Tibial nerve (tissue), 4 donors: Measurements from ENCODE around the gene TRHDE. TPM values are rescaled to one million over a fixed set of nuclear protein-coding genes. Genes with fewer than 3 reads are reported as not detected.

Experiments
- DNase-seq, 2 donors: peaks; one replicate each; pipeline ENCODE4 v3.0.0-alpha.2; 2019; ENCODE audit warnings: low spot score in 2 of 2
- H3K27ac ChIP-seq, 4 donors: fragments of 200-600 bp; sonication (generic) in 3 of 4; one replicate each; pipeline ENCODE4 v1.5.1; 2017 to 2019; ENCODE audit warnings: mild to moderate bottlenecking in 1 of 4
- H3K27me3 ChIP-seq, 2 donors: fragments of 200-600 bp; sonication (generic) in 1 of 2; one replicate each; pipeline versions ENCODE4 v1.5.1 to v1.6.0; 2017 to 2019
- H3K36me3 ChIP-seq, 3 donors: fragments of 200-600 bp; sonication (generic); one replicate each; pipeline ENCODE4 v1.5.1; 2018 to 2019
- H3K4me1 ChIP-seq, 4 donors: fragments of 200-600 bp; sonication (generic) in 3 of 4; one replicate each; pipeline ENCODE4 v1.5.1; 2017 to 2019
- H3K4me3 ChIP-seq, 4 donors: fragments of 200-600 bp; sonication (generic) in 3 of 4; one replicate each; pipeline ENCODE4 v1.5.1; 2017 to 2019; ENCODE audit warnings: mild to moderate bottlenecking in 1 of 4, moderate library complexity in 1 of 4
- H3K9me3 ChIP-seq, 4 donors: fragments of 200-600 bp; sonication (generic) in 3 of 4; one replicate each; pipeline ENCODE4 v1.5.1; 2017 to 2019
- CTCF ChIP-seq, 5 experiments: fragments of 200-600 bp in 3 of 5; fragments of 450-650 bp in 2 of 5; sonication (generic) in 3 of 5; IDR thresholded peaks; one replicate each; pipeline ENCODE4 v1.5.1; 2016 to 2019; ENCODE audit warnings: antibody characterized with exemption in 5 of 5, mild to moderate bottlenecking in 3 of 5, moderate library complexity in 2 of 5
- EP300 ChIP-seq, 2 donors: sonication (generic); formaldehyde crosslinking; IDR thresholded peaks; one replicate each; pipeline ENCODE4 v1.6.1; 2017; ENCODE audit warnings: antibody characterized with exemption in 2 of 2, mild to moderate bottlenecking in 1 of 2
- POLR2A ChIP-seq, 2 donors: fragments of 450-650 bp; IDR thresholded peaks; one replicate each; pipeline ENCODE4 v1.6.1; 2017; ENCODE audit warnings: antibody characterized with exemption in 2 of 2, mild to moderate bottlenecking in 2 of 2, moderate library complexity in 2 of 2
- WGBS, 2 donors: methylation state at CpG; one replicate each; pipeline ENCODE4 v1.1.5; 2018; 5-methylcytosine and 5-hydroxymethylcytosine counted together
- total RNA-seq, 4 donors: library from RNA; depleted of rRNA; stranded (reverse); fragments of >200 nt; gene quantifications; one replicate each; pipeline ENCODE4 v1.1.0, GENCODE V29; 2016

Gene TRHDE
- total RNA-seq, 4 donors from 2014 or later = 0.98 to 11.1 (median 2.8) TPM

GRCh38 chr12:72605975-72606374 is 333.8 kb downstream of the TRHDE start:
- 73 to 75% methylated on average over 2 of the region's 2 CpGs for WGBS, 2 donors
- no peak for TF ChIP-seq EP300 (IDR thresholded peaks at IDR 0.05)
- no peak for TF ChIP-seq POLR2A (IDR thresholded peaks at IDR 0.05)
- no peak for TF ChIP-seq CTCF (IDR thresholded peaks at IDR 0.05)
- Histone ChIP-seq H3K4me1 (no peaks in the 10 kb centered on the region), H3K9me3 (peaks cover 0 to 2% (median 0%) of the 10 kb centered on the region in 4 donors), H3K27ac (no peak overlapping the region), H3K4me3 (no peak overlapping the region), H3K27me3 (no peaks in the 10 kb centered on the region), H3K36me3 (no peaks in the 10 kb centered on the region)
- DNase-seq = no peak

GRCh38 chr12:72610342-72610741 is 338.2 kb downstream of the TRHDE start:
- H3K27me3 ChIP-seq = no peaks in the 10 kb centered on the region
- H3K27ac ChIP-seq = no peak overlapping the region
- H3K4me3 ChIP-seq = no peak overlapping the region
- H3K9me3 ChIP-seq = no peaks in the 10 kb centered on the region
- WGBS, 2 donors = 67 to 71% methylated on average over 10 of the region's 10 CpGs
- H3K36me3 ChIP-seq = no peaks in the 10 kb centered on the region
- TF ChIP-seq POLR2A (IDR thresholded peaks at IDR 0.05) (no peak), EP300 (IDR thresholded peaks at IDR 0.05) (no peak), CTCF (IDR thresholded peaks at IDR 0.05) (no peak)
- no peaks in the 10 kb centered on the region for H3K4me1 ChIP-seq
- DNase-seq = no peak

GRCh38 chr12:72610854-72611358 is 338.7 kb downstream of the TRHDE start:
- DNase-seq = no peak
- no peaks in the 10 kb centered on the region for H3K9me3 ChIP-seq
- H3K36me3 ChIP-seq = no peaks in the 10 kb centered on the region
- H3K27me3 ChIP-seq = no peaks in the 10 kb centered on the region
- no peak for TF ChIP-seq POLR2A (IDR thresholded peaks at IDR 0.05)
- TF ChIP-seq CTCF (IDR thresholded peaks at IDR 0.05) = no peak
- TF ChIP-seq EP300 (IDR thresholded peaks at IDR 0.05) = no peak
- H3K4me1 ChIP-seq = no peaks in the 10 kb centered on the region
- no peak overlapping the region for H3K4me3 ChIP-seq
- WGBS, 2 donors = 29 to 63% methylated on average over 1 of the region's 1 CpG
- H3K27ac ChIP-seq = no peak overlapping the region

- no peak overlapping the region for H3K27ac ChIP-seq
- no peaks in the 10 kb centered on the region for H3K27me3 ChIP-seq
- no peaks in the 10 kb centered on the region for H3K36me3 ChIP-seq
- no peaks in the 10 kb centered on the region for H3K9me3 ChIP-seq
- H3K4me3 ChIP-seq = no peak overlapping the region
- TF ChIP-seq CTCF (IDR thresholded peaks at IDR 0.05) (no peak), EP300 (IDR thresholded peaks at IDR 0.05) (no peak), POLR2A (IDR thresholded peaks at IDR 0.05) (no peak)
- 58 to 67% methylated on average over 2 of the region's 2 CpGs for WGBS, 2 donors
- no peaks in the 10 kb centered on the region for H3K4me1 ChIP-seq
- no peak for DNase-seq
These were observed 340.0 kb downstream of the TRHDE start for GRCh38 chr12:72612171-72612570.

GRCh38 chr12:72618764-72619163 is 346.6 kb downstream of the TRHDE start:
- no peaks in the 10 kb centered on the region for H3K36me3 ChIP-seq
- H3K4me3 ChIP-seq = no peak overlapping the region
- no peak for DNase-seq
- H3K9me3 ChIP-seq = no peaks in the 10 kb centered on the region
- H3K27me3 ChIP-seq = no peaks in the 10 kb centered on the region
- TF ChIP-seq POLR2A (IDR thresholded peaks at IDR 0.05) = no peak
- TF ChIP-seq EP300 (IDR thresholded peaks at IDR 0.05) = no peak
- no peak for TF ChIP-seq CTCF (IDR thresholded peaks at IDR 0.05)
- H3K4me1 ChIP-seq = no peaks in the 10 kb centered on the region
- WGBS, 2 donors = 90 to 95% methylated on average over 6 of the region's 6 CpGs
- H3K27ac ChIP-seq = no peak overlapping the region
